Choroid plexus epithelial cell (primary cell): Measurements from ENCODE around the gene RHOC.
A peak's percentile ranks its signal among the peaks of the same experiment; 100 is the strongest.

Source experiments
- DNase-seq: peaks from one replicate; pipeline ENCODE4 v3.0.0-alpha.2; 2010; ENCODE audit warnings: low read depth
- H3K4me3 ChIP-seq: 2 replicates; pipeline ENCODE4 v1.5.1; 2011; ENCODE audit warnings: low read depth, mild to moderate bottlenecking, control low read depth, low read length, moderate library complexity
- CTCF ChIP-seq: conservative IDR thresholded peaks from 2 replicates; pipeline ENCODE4 v1.5.1; 2011; ENCODE audit warnings: low read depth, mild to moderate bottlenecking, control low read depth, inconsistent platforms, low read length, moderate library complexity

RHOC gene

DNA sequence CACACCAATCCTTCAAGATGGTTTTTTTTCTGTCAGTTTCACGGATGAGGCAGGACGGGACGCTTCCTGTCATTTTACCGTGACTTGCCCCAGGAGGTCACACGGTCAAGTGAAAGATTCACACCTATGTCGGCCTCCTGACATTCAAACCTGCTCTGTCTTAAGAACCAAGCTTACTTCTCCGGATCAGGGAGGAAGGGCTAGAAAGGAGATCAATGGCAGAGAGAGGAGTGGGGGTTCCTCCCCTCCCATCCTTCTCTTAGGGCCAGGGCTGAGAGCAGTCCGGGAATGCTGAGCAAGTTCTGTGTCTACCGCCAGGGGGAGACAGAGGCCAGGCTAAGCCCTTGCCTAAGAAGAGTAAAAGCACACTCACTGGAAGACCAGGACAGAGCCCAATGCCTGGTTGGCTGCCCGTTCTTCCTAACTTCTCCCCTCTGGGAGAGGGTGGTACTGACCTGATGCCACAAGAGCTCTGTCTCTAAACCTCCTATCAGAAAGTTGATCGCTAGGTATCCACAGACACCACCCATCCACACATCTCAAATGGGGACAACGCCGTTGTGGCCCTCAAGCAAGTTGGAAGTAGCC lies 9.3 kb upstream of the RHOC start:
- peak overlapping the region; percentile 65 for H3K4me3 ChIP-seq
- DNase-seq: peak; percentile 95
- peak; percentile 96 for TF ChIP-seq CTCF

GRCh38 chr1:112715264-112716053 lies 8.5 kb upstream of the RHOC start, which contains the start of gene PPM1J:
Gene PPM1J, minus strand, starts transcription at chr1:112715332. Its CDS starts 31 bp downstream, at chr1:112715301.
- TF ChIP-seq CTCF: no peak
- peak within 1 kb of the TSS; percentile 65 for H3K4me3 ChIP-seq
- peak; percentile 94 for DNase-seq

GRCh38 chr1:112714313-112715263 lies 7.7 kb upstream of the RHOC start:
- peak overlapping the region; percentile 65 for H3K4me3 ChIP-seq
- no peak for DNase-seq
- no peak for TF ChIP-seq CTCF

DNA sequence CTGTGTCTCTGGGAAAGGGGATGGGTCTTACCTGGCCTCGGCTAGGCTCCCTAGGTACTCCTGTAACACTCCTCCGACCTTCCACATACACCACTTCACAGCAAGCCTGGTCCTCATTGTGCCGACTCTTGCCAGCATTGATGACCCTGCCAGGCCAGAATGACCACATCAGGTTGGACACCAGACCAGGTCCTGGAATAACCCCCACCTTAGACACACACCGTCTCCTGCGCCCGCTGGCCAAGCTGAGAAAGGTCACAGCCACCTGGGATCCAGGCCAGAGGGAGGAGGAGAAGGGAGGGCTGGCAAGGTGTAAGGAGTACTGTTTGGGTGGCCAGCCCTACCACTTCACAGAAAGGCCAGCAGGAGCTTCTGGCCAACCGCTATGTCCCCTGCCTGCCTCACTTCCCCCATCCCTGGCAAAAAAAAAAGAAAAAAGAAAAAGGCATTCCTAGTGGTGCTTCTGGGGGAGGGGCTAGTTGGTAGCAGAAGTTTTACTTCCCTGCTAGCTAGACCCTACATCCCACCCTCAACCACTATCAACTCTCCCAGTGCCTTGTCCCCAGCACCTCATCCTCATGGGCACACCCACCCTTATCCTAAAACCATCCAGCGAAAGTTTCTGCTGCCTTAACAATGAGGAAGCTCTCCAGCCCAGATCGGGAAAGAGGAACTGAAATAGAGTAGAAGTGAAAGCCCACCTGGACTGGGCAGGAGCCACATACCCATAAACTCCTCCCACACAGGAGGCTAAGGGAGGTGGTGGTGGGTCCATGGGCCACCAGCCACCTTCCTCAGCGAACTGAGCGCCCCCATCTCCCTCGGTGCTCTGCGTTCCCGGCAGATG lies 6.8 kb upstream of the RHOC start:
- DNase-seq: no peak
- peak overlapping the region; percentile 65 for H3K4me3 ChIP-seq
- no peak for TF ChIP-seq CTCF

- no peak for DNase-seq
- no peak overlapping the region for H3K4me3 ChIP-seq
- no peak for TF ChIP-seq CTCF
Measured at GRCh38 chr1:112712701-112713128, 5.8 kb upstream of the RHOC start.

DNA sequence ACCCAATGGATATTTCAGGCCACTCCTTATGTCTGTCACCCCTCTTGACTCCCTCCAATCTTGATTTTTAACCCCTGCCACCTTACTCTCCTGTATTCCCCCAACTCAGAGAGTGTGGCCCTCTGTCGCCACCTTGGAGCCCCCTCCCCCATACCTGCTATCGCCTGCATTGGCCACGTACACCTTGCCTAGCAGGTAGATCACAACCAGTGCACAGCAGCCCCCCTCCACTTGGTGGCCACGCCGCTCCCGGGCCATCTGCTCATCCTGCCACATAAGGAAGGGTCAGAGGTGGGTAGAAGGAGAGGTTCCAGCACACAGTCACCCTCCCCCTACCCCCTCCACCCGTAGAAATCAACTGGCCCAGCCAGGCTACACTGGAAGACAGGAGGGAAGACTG lies 5.3 kb upstream of the RHOC start:
- DNase-seq: no peak
- no peak for TF ChIP-seq CTCF
- H3K4me3 ChIP-seq: no peak overlapping the region
